MG63 (cell line): ENCODE measurements around the gene ARHGEF7. TPM values are rescaled to one million over a fixed set of nuclear protein-coding genes. Genes with fewer than 3 reads are reported as not detected.

Experiments used
- DNase-seq: peaks from one replicate; pipeline ENCODE4 v3.0.0-alpha.2; 2020
- H3K27me3 ChIP-seq: fragments of 250-450 bp; sonication (Bioruptor Pico); 2 replicates; pipeline ENCODE4 v1.5.1; 2020; ENCODE audit warnings: mild to moderate bottlenecking, moderate library complexity
- H3K36me3 ChIP-seq: fragments of 250-450 bp; sonication (Bioruptor Pico); 2 replicates; pipeline ENCODE4 v1.5.1; 2020; ENCODE audit warnings: mild to moderate bottlenecking, moderate library complexity
- H3K4me3 ChIP-seq: fragments of 250-450 bp; sonication (Bioruptor Pico); 2 replicates; pipeline ENCODE4 v1.5.1; 2020; ENCODE audit warnings: mild to moderate bottlenecking, moderate library complexity
- H3K9me3 ChIP-seq: fragments of 250-450 bp; sonication (Bioruptor Pico); 2 replicates; pipeline ENCODE4 v1.5.1; 2020; ENCODE audit warnings: mild to moderate bottlenecking, moderate library complexity
- total RNA-seq: library from RNA; depleted of rRNA; stranded (reverse); fragments of >200 nt; shearing (Covaris generic); gene quantifications from 2 replicates; pipeline ENCODE4 v1.2.3, GENCODE V29; 2014; ENCODE audit warnings: low replicate concordance

The ARHGEF7 gene
- total RNA-seq, 1 experiment from 2014 or later: 9.7 TPM

DNA sequence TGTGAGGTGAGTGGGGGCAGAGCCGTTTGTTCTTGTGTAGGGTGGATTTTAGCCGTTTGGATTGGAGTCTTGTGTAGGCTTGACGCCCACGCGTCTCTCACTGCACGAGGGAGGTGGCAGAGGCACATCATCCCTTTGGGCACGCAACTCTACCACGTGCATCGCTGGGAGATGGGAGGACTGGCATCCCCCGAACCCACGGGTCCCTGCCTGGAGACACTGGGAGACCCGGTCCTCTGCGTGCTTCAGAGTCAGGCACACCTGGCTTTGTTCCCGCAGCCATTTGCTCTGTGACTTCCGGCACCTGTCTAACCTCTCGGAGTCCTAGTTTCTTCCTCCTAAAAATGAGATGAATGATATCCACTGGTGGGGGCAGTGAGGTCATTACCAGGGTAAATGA, 6.4 kb downstream of the ARHGEF7 start:
- no peak for DNase-seq
- Histone ChIP-seq H3K9me3 (no peaks in the 10 kb centered on the region), H3K27me3 (peaks cover 7% of the 10 kb centered on the region), H3K36me3 (no peaks in the 10 kb centered on the region), H3K4me3 (no peak overlapping the region)

GRCh38 chr13:111122056-111122455, 6.9 kb downstream of the ARHGEF7 start:
- DNase-seq: no peak
- Histone ChIP-seq H3K27me3 (peaks cover 2% of the 10 kb centered on the region), H3K4me3 (no peak overlapping the region), H3K9me3 (no peaks in the 10 kb centered on the region), H3K36me3 (no peaks in the 10 kb centered on the region)

- DNase-seq: no peak
- no peak overlapping the region for H3K4me3 ChIP-seq
- H3K36me3 ChIP-seq: no peaks in the 10 kb centered on the region
- H3K9me3 ChIP-seq: no peaks in the 10 kb centered on the region
- H3K27me3 ChIP-seq: no peaks in the 10 kb centered on the region; the same call in none of the 2 replicates
Measured at GRCh38 chr13:111122631-111123030, 7.5 kb downstream of the ARHGEF7 start.

DNA sequence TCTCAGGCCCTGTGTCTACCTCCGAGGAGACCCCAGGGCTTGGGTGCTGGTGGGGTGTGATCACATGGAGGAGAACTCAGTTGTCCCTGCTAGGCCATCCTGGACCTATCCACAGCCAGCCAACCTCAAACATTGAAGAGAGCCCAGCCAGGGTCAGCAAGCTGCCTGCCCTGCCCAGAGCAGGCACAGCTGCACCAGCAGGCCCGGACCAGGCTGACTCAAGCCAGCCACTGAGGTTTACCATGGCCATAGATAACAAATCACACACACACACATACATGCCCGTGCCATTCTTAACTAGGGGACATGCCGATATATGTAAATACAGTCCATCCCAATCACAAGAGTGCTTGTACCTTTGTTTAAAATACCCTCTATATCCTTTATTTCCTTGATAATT, 8.1 kb downstream of the ARHGEF7 start:
- Histone ChIP-seq H3K4me3 (no peak overlapping the region), H3K9me3 (no peaks in the 10 kb centered on the region), H3K36me3 (no peaks in the 10 kb centered on the region), H3K27me3 (no peaks in the 10 kb centered on the region; the same call in none of the 2 replicates)
- DNase-seq: no peak

DNA sequence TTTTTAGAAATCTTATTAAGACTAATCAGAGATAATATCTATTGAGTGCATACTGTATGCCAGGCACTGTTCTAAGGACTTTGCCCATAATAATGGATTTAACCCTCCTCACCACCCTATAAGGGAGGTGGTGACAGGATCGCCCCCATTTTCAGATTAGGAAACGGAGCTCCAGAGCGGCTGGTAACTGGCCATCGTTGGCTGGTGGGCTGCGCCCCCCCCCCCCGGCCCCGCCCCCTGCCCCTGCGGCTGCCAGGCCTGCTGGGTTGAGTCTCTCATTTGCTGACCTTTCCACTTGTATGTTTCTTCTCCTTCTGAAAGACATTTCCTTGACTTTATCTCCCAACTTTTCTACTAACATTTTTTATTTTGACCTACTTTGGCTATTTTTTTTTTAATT, 8.5 kb downstream of the ARHGEF7 start:
- DNase-seq: no peak
- Histone ChIP-seq H3K36me3 (no peaks in the 10 kb centered on the region), H3K4me3 (no peak overlapping the region), H3K9me3 (no peaks in the 10 kb centered on the region), H3K27me3 (no peaks in the 10 kb centered on the region; the same call in none of the 2 replicates)

- H3K9me3 ChIP-seq: no peaks in the 10 kb centered on the region
- DNase-seq: no peak
- no peaks in the 10 kb centered on the region for H3K36me3 ChIP-seq
- H3K27me3 ChIP-seq: peaks cover 2% of the 10 kb centered on the region
- no peak overlapping the region for H3K4me3 ChIP-seq
Measured at GRCh38 chr13:111126509-111126908, 11.4 kb downstream of the ARHGEF7 start.

GRCh38 chr13:111129465-111130115, 14.5 kb downstream of the ARHGEF7 start:
- Histone ChIP-seq H3K27me3 (peaks cover 2% of the 10 kb centered on the region), H3K4me3 (no peak overlapping the region), H3K9me3 (no peaks in the 10 kb centered on the region), H3K36me3 (no peaks in the 10 kb centered on the region)
- no peak for DNase-seq

- Histone ChIP-seq H3K9me3 (no peaks in the 10 kb centered on the region), H3K27me3 (peaks cover 2% of the 10 kb centered on the region), H3K36me3 (no peaks in the 10 kb centered on the region), H3K4me3 (no peak overlapping the region)
- no peak for DNase-seq
Measured at GRCh38 chr13:111130116-111130508, 15.0 kb downstream of the ARHGEF7 start.

- H3K4me3 ChIP-seq: no peak overlapping the region
- no peaks in the 10 kb centered on the region for H3K36me3 ChIP-seq
- peaks cover 2% of the 10 kb centered on the region; the same call in 1 of the 2 replicates for H3K27me3 ChIP-seq
- H3K9me3 ChIP-seq: no peaks in the 10 kb centered on the region
- no peak for DNase-seq
Measured at GRCh38 chr13:111131048-111131447, 15.9 kb downstream of the ARHGEF7 start.

DNA sequence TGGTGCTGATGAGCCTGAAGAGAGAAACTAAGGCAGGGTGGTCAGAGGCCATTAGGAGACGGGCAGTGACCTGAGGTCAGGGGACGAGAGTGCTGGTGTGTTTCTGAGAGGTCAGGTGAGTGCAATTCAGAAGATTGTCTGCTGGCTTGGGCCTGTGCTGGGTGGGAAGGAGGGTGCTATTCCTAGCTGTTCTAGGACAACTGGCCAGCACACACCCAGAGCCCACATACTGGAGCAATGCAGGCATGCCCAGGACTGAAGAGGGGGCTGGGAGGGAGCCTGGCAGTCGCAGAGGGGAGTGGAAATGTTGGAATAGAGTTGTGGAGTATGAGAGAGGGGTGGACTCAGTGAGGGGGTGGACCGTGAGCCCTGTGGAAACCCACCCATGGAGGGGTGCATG, 16.5 kb downstream of the ARHGEF7 start:
- no peaks in the 10 kb centered on the region for H3K36me3 ChIP-seq
- no peak overlapping the region for H3K4me3 ChIP-seq
- no peak for DNase-seq

GRCh38 chr13:111132948-111133347, 17.8 kb downstream of the ARHGEF7 start:
- DNase-seq: no peak
- Histone ChIP-seq H3K36me3 (no peaks in the 10 kb centered on the region), H3K9me3 (no peaks in the 10 kb centered on the region), H3K4me3 (no peak overlapping the region), H3K27me3 (peaks cover 7% of the 10 kb centered on the region)

More for the DNA sequence above, 16.5 kb downstream of the ARHGEF7 start:
- Histone ChIP-seq H3K9me3 (no peaks in the 10 kb centered on the region), H3K27me3 (peaks cover 4% of the 10 kb centered on the region; the same call in 1 of the 2 replicates)

DNA sequence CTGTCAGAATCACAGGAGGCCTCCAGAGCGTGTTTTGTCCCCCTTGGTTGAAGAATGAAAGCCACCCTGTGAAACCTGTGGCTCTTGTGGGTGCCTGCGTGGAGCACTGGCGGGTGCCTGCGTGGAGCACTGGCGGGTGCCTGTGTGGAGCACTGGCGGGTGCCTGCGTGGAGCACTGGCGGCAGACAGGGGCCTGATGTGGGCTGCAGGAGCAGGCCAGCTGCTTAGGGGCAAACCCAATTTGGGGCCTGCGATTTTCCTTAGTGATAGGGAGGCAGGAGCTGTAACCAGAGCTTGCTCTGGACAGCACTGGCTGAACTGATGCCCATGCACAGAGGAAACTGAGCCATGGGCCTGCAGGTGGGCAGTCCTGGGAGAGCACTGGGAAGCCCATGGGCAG, 24.3 kb downstream of the ARHGEF7 start:
- Histone ChIP-seq H3K4me3 (no peak overlapping the region), H3K36me3 (no peaks in the 10 kb centered on the region), H3K9me3 (no peaks in the 10 kb centered on the region), H3K27me3 (peaks cover 9% of the 10 kb centered on the region)
- no peak for DNase-seq

DNA sequence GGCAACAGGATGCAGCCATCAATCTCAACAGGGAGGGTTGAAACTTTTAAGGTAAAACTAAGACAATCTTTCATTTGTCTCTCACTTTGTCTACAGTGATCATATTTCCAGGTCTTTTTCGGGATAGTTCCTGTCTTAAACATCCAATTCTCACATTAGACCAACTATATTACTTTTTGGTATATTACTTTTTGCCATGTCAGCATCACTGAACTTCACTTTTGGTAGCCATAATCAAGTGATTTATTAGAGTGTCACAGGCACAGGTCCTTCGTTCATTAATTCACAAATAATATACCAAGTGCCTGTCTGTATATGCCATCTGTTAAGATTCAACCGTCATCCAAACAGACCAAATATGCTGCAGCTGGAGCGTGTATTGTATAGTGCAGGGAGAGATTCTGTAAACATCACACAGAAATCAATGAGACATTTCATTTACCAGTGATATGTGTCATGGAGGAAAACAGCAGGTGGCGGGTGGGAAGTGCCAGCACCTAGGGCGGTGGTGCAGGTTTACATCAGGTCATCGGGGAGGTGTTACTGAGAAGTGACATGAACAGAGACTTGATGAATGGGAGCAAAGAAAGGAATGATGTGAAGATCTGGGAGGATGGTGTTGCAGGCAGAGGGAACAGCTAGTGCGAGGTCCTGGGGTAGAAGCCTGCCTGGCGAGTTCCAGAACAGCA, 24.9 kb downstream of the ARHGEF7 start:
- no peak for DNase-seq
- Histone ChIP-seq H3K27me3 (peaks cover 9% of the 10 kb centered on the region), H3K4me3 (no peak overlapping the region), H3K9me3 (no peaks in the 10 kb centered on the region), H3K36me3 (no peaks in the 10 kb centered on the region)

DNA sequence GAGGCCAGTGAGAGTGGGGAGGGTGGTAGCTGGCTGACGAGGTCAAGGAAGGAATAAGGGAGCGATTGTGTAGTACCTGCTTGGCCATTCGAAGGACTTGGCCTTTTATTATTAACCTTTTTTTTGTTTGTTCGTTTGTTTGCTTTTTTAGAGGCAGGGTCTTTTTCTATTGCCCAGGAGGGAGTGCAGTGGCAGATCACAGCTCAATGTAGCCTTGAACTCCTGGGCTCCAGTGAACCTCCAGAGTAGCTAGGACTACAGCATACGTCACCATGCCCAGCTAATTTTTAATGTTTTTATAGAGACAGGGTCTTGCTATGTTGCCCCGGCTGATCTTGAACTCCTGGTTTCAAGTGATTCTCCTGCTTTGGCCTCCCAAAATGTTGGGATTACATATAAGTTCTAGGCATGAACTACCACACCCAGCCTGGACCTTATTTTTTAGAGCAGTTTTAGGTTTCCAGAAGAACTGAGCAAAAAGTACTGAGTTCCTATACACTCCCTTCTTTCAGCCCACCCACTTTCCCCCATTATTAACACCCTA, 25.5 kb downstream of the ARHGEF7 start:
- Histone ChIP-seq H3K36me3 (no peaks in the 10 kb centered on the region), H3K27me3 (peaks cover 9% of the 10 kb centered on the region), H3K4me3 (no peak overlapping the region), H3K9me3 (no peaks in the 10 kb centered on the region)
- no peak for DNase-seq

GRCh38 chr13:111142472-111142871, 27.4 kb downstream of the ARHGEF7 start:
- no peak for DNase-seq
- H3K9me3 ChIP-seq: no peaks in the 10 kb centered on the region
- H3K36me3 ChIP-seq: no peaks in the 10 kb centered on the region
- no peak overlapping the region for H3K4me3 ChIP-seq
- peaks cover 7% of the 10 kb centered on the region for H3K27me3 ChIP-seq

DNA sequence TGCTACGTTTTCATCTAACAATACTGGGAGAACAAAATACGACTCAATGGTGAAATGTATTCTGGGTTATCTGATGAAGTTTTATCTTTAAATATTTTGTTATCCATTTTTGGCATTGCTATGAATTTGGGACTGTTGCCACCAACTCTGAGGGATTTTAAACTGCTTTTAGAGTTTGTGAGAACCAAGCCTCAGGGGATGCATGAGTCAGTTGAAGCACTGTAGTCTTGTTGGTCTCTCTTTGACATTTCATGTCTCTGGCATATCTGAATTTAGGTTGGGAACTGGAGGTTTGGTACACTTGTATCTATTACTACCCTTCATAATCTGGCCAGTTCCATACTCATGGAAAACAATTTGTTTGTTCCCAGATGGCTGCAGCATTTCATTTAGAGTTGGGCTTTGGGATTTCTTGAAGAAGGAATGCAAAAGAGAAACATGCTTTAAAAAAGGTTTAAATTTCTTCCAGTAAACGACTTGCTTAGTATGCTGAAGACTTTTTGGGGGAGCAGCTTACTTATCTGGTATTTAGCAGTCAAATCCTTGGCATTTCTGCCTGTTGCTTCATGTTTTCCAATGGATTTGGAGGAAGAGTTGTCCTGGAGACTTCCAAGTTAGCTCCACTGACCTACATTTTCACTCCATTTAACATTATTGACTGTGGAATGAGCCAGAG, 28.9 kb downstream of the ARHGEF7 start:
- no peaks in the 10 kb centered on the region for H3K36me3 ChIP-seq
- H3K9me3 ChIP-seq: no peaks in the 10 kb centered on the region
- H3K4me3 ChIP-seq: no peak overlapping the region
- DNase-seq: no peak
- peaks cover 4% of the 10 kb centered on the region for H3K27me3 ChIP-seq

- Histone ChIP-seq H3K9me3 (no peaks in the 10 kb centered on the region), H3K27me3 (peaks cover 4% of the 10 kb centered on the region), H3K36me3 (no peaks in the 10 kb centered on the region), H3K4me3 (no peak overlapping the region)
- no peak for DNase-seq
Measured at GRCh38 chr13:111145071-111145470, 30.0 kb downstream of the ARHGEF7 start.
